ENCODE measurements around the gene EFCAB9.
"Not testable (repeated sequence)": the region's sequence is repeated elsewhere in the genome, so short reads cannot be mapped to it uniquely, and the experiment has no call there.

Gene EFCAB9

GRCh38 chr5:172194985-172195774 is 1.2 kb downstream of the EFCAB9 start:
- in situ Hi-C loops (cut with MboI; ENCODE audit: low pct_unique_long_range_greater_than_20kb, low sequenced_read_pairs, unreplicated experiment), result no loop called here
- DNase-seq (ENCODE audit: low spot score), result no peak
- no peak for TF ChIP-seq CTCF (IDR thresholded peaks at IDR 0.05; ENCODE audit: extremely low read depth, insufficient read depth, missing control alignments)

- DNase-seq (ENCODE audit: low spot score); in situ Hi-C loops (cut with MboI; ENCODE audit: low pct_unique_long_range_greater_than_20kb, low sequenced_read_pairs, unreplicated experiment): not testable (repeated sequence)
Observed at GRCh38 chr5:172197775-172198174, 3.8 kb downstream of the EFCAB9 start.

GRCh38 chr5:172199446-172199845 is 5.5 kb downstream of the EFCAB9 start:
- TF ChIP-seq CTCF (IDR thresholded peaks at IDR 0.05; ENCODE audit: extremely low read depth, insufficient read depth, missing control alignments), result no peak
- DNase-seq (ENCODE audit: low spot score), result no peak
- in situ Hi-C loops (cut with MboI; ENCODE audit: low pct_unique_long_range_greater_than_20kb, low sequenced_read_pairs, unreplicated experiment), result no loop called here

GRCh38 chr5:172200476-172200875 is 6.5 kb downstream of the EFCAB9 start:
- DNase-seq (ENCODE audit: low spot score), result no peak
- TF ChIP-seq CTCF (IDR thresholded peaks at IDR 0.05; ENCODE audit: extremely low read depth, insufficient read depth, missing control alignments), result no peak
- in situ Hi-C loops (cut with MboI; ENCODE audit: low pct_unique_long_range_greater_than_20kb, low sequenced_read_pairs, unreplicated experiment), result no loop called here

- in situ Hi-C loops (cut with MboI; ENCODE audit: low pct_unique_long_range_greater_than_20kb, low sequenced_read_pairs, unreplicated experiment); DNase-seq (ENCODE audit: low spot score): not testable (repeated sequence)
Observed at GRCh38 chr5:172205984-172206383, 12.0 kb downstream of the EFCAB9 start.

- no peak for TF ChIP-seq CTCF (IDR thresholded peaks at IDR 0.05; ENCODE audit: extremely low read depth, insufficient read depth, missing control alignments)
- DNase-seq (ENCODE audit: low spot score), result no peak
- in situ Hi-C loops (cut with MboI; ENCODE audit: low pct_unique_long_range_greater_than_20kb, low sequenced_read_pairs, unreplicated experiment), result no loop called here
Observed at GRCh38 chr5:172207511-172207910, 13.5 kb downstream of the EFCAB9 start.

GRCh38 chr5:172209714-172210113 is 15.7 kb downstream of the EFCAB9 start:
- in situ Hi-C loops (cut with MboI; ENCODE audit: low pct_unique_long_range_greater_than_20kb, low sequenced_read_pairs, unreplicated experiment), result no loop called here

More at GRCh38 chr5:172209714-172210113, 15.7 kb downstream of the EFCAB9 start:
- no peak for TF ChIP-seq CTCF (IDR thresholded peaks at IDR 0.05; ENCODE audit: extremely low read depth, insufficient read depth, missing control alignments)
- no peak for DNase-seq (ENCODE audit: low spot score)

All from GM13977 (cell line).